DND-41 (cell line): Measurements from ENCODE around the gene RASGRF2.

Experiments
- CTCF ChIP-seq: IDR thresholded peaks from 2 replicates; pipeline ENCODE4 v1.5.1; 2012; ENCODE audit warnings: borderline replicate concordance, low read length, moderate library complexity, mild to moderate bottlenecking; ENCODE audit not compliant: poor library complexity, severe bottlenecking; ENCODE audit errors: extremely low read depth
- EZH2 ChIP-seq: IDR thresholded peaks from 3 replicates; pipeline ENCODE4 v1.6.1; 2012; ENCODE audit warnings: borderline replicate concordance, low read depth, mild to moderate bottlenecking, moderate library complexity, low read length, inconsistent platforms; ENCODE audit not compliant: severe bottlenecking

- no peak for TF ChIP-seq CTCF
- no peak for TF ChIP-seq EZH2
Observed at GRCh38 chr5:81125959-81126358, 165.8 kb downstream of the RASGRF2 start.
